K562 (cell line): Measurements from ENCODE around the gene B3GALT6. TPM values are rescaled to one million over a fixed set of nuclear protein-coding genes. Genes with fewer than 3 reads are reported as not detected.

Experiments
- ARHGAP35 ChIP-seq: fragments of 450-650 bp; IDR thresholded peaks from 2 replicates; pipeline ENCODE4 v1.6.1; 2018; ENCODE audit not compliant: partially characterized antibody
- ATF1 ChIP-seq, 2 experiments: fragments of 450-650 bp in 1 of 2; IDR thresholded peaks; 2 replicates each; pipeline ENCODE4 v1.6.1; 2016; ENCODE audit warnings: missing compliant biosample characterization in 1 of 2, missing genetic modification characterization in 1 of 2
- HES1 ChIP-seq: fragments of 450-650 bp; IDR thresholded peaks from 2 replicates; pipeline ENCODE4 v1.6.1; 2016; ENCODE audit warnings: low read depth, mild to moderate bottlenecking, moderate library complexity
- HOXB6 ChIP-seq: fragments of 250-450 bp; sonication (Bioruptor Pico); IDR thresholded peaks from 2 replicates; pipeline ENCODE4 v1.5.1; 2022; ENCODE audit warnings: mild to moderate bottlenecking, borderline replicate concordance
- IFI16 ChIP-seq: fragments of 250-450 bp; sonication (Bioruptor Pico); IDR thresholded peaks from 2 replicates; pipeline ENCODE4 v2.1.2; 2022; ENCODE audit warnings: mild to moderate bottlenecking, inconsistent platforms
- LEF1 ChIP-seq: fragments of 450-650 bp; IDR thresholded peaks from 2 replicates; pipeline ENCODE4 v1.6.1; 2016; ENCODE audit warnings: mild to moderate bottlenecking
- RCOR1 ChIP-seq, 2 experiments: IDR thresholded peaks; 2 replicates each; pipeline ENCODE4 v1.6.1; 2012; ENCODE audit warnings: low read depth in 2 of 2, low read length in 2 of 2, borderline replicate concordance in 1 of 2, improper control_type of control experiment in 1 of 2
- SAFB ChIP-seq: fragments of 200-400 bp; formaldehyde crosslinking; IDR thresholded peaks from 2 replicates; pipeline ENCODE4 v1.6.1; 2017; ENCODE audit warnings: low read depth, low read length, borderline replicate concordance
- SMC3 ChIP-seq: conservative IDR thresholded peaks from 2 replicates; pipeline ENCODE4 v1.6.1; 2011; ENCODE audit warnings: low read depth, low read length, improper control_type of control experiment; ENCODE audit not compliant: insufficient read depth
- ZBTB40 ChIP-seq, 2 experiments: fragments of 450-650 bp in 1 of 2; sonication (generic) in 1 of 2; formaldehyde crosslinking in 1 of 2; IDR thresholded peaks; 2 replicates each; pipeline versions ENCODE4 v1.7.1 to v1.9.0; 2016 to 2022; ENCODE audit warnings: inconsistent platforms in 1 of 2, mild to moderate bottlenecking in 1 of 2, missing genetic modification reagents in 1 of 2
- ZNF75A ChIP-seq: fragments of 450-650 bp; formaldehyde crosslinking; IDR thresholded peaks from 2 replicates; pipeline ENCODE4 v1.4.0; 2020; ENCODE audit warnings: mild to moderate bottlenecking
- polyA plus RNA-seq, 8 experiments: library from polyadenylated mRNA; depleted of rRNA in 4 of 8; stranded (reverse) in 5 of 8; unstranded in 3 of 8; fragments of >200 nt; fragmentation: Nextera tagmentation in 2 of 8; fragmentation: Illumina TruSeq in 1 of 8; extraction: Ambion mirVana in 2 of 8; extraction: Trizol in 1 of 8; gene quantifications; 2 replicates each; pipeline versions ENCODE4 v1.2.1 to v1.2.3, GENCODE V29; 2011 to 2014; ENCODE audit warnings: inconsistent platforms in 1 of 8, missing spikeins in 1 of 8
- total RNA-seq, 7 experiments: library from RNA; depleted of rRNA in 6 of 7; stranded (reverse); fragments of >200 nt in 6 of 7; fragmentation: Illumina TruSeq in 2 of 7; extraction: Trizol in 2 of 7; gene quantifications; 2 replicates each; pipeline versions ENCODE4 v1.2.1 to v1.2.3, GENCODE V29; 2011 to 2021; ENCODE audit warnings: low replicate concordance in 1 of 7

Gene B3GALT6
- total and polyA plus RNA-seq, 9 of the 15 experiments (the other 6 are each of a cell fraction or from before 2014, with no cell fraction given): 0.68 to 29.8 (median 9.9) TPM

- no peak for TF ChIP-seq HOXB6 (CRISPR knock-in tag)
- no peak for TF ChIP-seq IFI16 (CRISPR knock-in tag)
- TF ChIP-seq SMC3: no peak
- 0 out of 2 replicates have a peak, but pooled peaks have one; percentile 61 for TF ChIP-seq HES1
- TF ChIP-seq LEF1: 0 out of 2 replicates have a peak, but pooled peaks have one; percentile 32
- TF ChIP-seq ZNF75A (CRISPR knock-in tag): no peak
- TF ChIP-seq ARHGAP35: no peak
- TF ChIP-seq RCOR1 (IDR thresholded peaks at IDR 0.05; ENCODE audit: borderline replicate concordance in 1 of 2, low read depth in 2 of 2, low read length in 2 of 2): peak in 1 of 2 experiments; percentile 84; a peak in 2 of 4 replicates
- no peak for TF ChIP-seq ATF1 (CRISPR knock-in tag; IDR thresholded peaks at IDR 0.05)
- peak; percentile 56 for TF ChIP-seq ATF1 (tag; IDR thresholded peaks at IDR 0.05)
- no peak for TF ChIP-seq SAFB
- TF ChIP-seq ZBTB40 (IDR thresholded peaks at IDR 0.05): no peak
- no peak for TF ChIP-seq ZBTB40 (CRISPR knock-in tag; IDR thresholded peaks at IDR 0.05)
These were observed 46.8 kb upstream of the B3GALT6 start (continued) for GRCh38 chr1:1185101-1185765.
